Measurements from ENCODE around the gene YTHDF2.
"Not testable (repeated sequence)": the region's sequence is repeated elsewhere in the genome, so short reads cannot be mapped to it uniquely, and the experiment has no call there.

YTHDF2 gene

GRCh38 chr1:28761189-28761588, 24.4 kb downstream of the YTHDF2 start:
- no peak for DNase-seq

- DNase-seq, result no peak
Measured at GRCh38 chr1:28766532-28767183, 29.9 kb downstream of the YTHDF2 start.

- no peak for DNase-seq
Measured at GRCh38 chr1:28770601-28771165, 33.9 kb downstream of the YTHDF2 start.

- DNase-seq, result not testable (repeated sequence)
Measured at GRCh38 chr1:28771921-28772320, 35.2 kb downstream of the YTHDF2 start.

- DNase-seq, result no peak
Measured at GRCh38 chr1:28773105-28773504, 36.4 kb downstream of the YTHDF2 start.

GRCh38 chr1:28775121-28775942, 38.6 kb downstream of the YTHDF2 start:
- peak; percentile 79 to 80 for DNase-seq

- no peak for DNase-seq
Measured at GRCh38 chr1:28776341-28776740, 39.6 kb downstream of the YTHDF2 start.

- DNase-seq, result no peak
Measured at GRCh38 chr1:28778021-28778420, 41.3 kb downstream of the YTHDF2 start.

- DNase-seq, result no peak
Measured at GRCh38 chr1:28779751-28780408, 43.1 kb downstream of the YTHDF2 start.

GRCh38 chr1:28781305-28781704, 44.6 kb downstream of the YTHDF2 start:
- no peak for DNase-seq

- no peak for DNase-seq
Measured at GRCh38 chr1:28782011-28782410, 45.3 kb downstream of the YTHDF2 start.

GRCh38 chr1:28783363-28783762, 46.6 kb downstream of the YTHDF2 start:
- DNase-seq, result no peak

- DNase-seq, result no peak
Measured at GRCh38 chr1:28789412-28789811, 52.7 kb downstream of the YTHDF2 start.

GRCh38 chr1:28789816-28790215, 53.1 kb downstream of the YTHDF2 start:
- no peak for DNase-seq

- no peak for DNase-seq
Measured at GRCh38 chr1:28790377-28791035, 53.8 kb downstream of the YTHDF2 start.

- DNase-seq, result not testable (repeated sequence)
Measured at GRCh38 chr1:28791929-28792328, 55.2 kb downstream of the YTHDF2 start.

- no peak for DNase-seq
Measured at GRCh38 chr1:28792644-28793121, 55.9 kb downstream of the YTHDF2 start.

- not testable (repeated sequence) for DNase-seq
Measured at GRCh38 chr1:28794582-28794981, 57.8 kb downstream of the YTHDF2 start.

GRCh38 chr1:28796352-28797211, 59.8 kb downstream of the YTHDF2 start:
- DNase-seq, result no peak

- DNase-seq, result no peak
Measured at GRCh38 chr1:28800324-28800723, 63.6 kb downstream of the YTHDF2 start.

GRCh38 chr1:28801461-28801860, 64.7 kb downstream of the YTHDF2 start:
- no peak for DNase-seq

GRCh38 chr1:28803051-28803450, 66.3 kb downstream of the YTHDF2 start:
- no peak for DNase-seq
